ENCODE results near the gene BSN. TPM values are rescaled to one million over a fixed set of nuclear protein-coding genes. Genes with fewer than 3 reads are reported as not detected.

BSN gene
- total RNA-seq, 2 donors from 2014 or later: 1.3 to 6.6 TPM

DNA sequence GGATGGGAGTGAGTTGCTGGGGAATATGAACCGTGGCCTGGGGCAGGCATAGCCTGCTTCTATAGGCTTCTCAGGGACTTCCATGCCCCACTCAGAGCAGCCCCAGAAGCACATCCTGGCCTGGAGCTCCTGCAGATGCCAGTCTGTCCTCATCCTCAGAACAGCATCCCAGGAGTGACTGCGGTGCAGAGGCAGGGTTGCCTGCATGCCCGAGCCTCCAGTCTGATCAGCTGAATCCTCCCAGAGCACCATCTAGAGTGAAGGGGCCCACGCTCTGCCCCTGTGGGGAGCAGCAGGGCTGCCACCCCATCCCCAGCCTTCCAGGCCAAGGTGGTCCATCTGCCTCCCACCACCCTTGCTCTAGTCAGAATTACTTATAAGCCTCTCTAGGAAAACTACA is 75.2 kb downstream of the BSN start:
- no peaks in the 10 kb centered on the region for H3K4me1 ChIP-seq
- H3K27me3 ChIP-seq: no peaks in the 10 kb centered on the region
- H3K36me3 ChIP-seq (replicated peaks in 1 of 2; ENCODE audit: insufficient read depth in 1 of 2, low read depth in 2 of 2): no peaks in the 10 kb centered on the region
- DNase-seq: no peak
- ATAC-seq: no peak
- 84 to 100% methylated on average over 1 to 4 of the region's 4 CpGs for WGBS, 2 donors
- intact Hi-C loops (cut with DNase I): no loop called here
- no peak overlapping the region for H3K4me3 ChIP-seq
- H3K9me3 ChIP-seq: no peaks in the 10 kb centered on the region
- TF ChIP-seq, protein P1, sequence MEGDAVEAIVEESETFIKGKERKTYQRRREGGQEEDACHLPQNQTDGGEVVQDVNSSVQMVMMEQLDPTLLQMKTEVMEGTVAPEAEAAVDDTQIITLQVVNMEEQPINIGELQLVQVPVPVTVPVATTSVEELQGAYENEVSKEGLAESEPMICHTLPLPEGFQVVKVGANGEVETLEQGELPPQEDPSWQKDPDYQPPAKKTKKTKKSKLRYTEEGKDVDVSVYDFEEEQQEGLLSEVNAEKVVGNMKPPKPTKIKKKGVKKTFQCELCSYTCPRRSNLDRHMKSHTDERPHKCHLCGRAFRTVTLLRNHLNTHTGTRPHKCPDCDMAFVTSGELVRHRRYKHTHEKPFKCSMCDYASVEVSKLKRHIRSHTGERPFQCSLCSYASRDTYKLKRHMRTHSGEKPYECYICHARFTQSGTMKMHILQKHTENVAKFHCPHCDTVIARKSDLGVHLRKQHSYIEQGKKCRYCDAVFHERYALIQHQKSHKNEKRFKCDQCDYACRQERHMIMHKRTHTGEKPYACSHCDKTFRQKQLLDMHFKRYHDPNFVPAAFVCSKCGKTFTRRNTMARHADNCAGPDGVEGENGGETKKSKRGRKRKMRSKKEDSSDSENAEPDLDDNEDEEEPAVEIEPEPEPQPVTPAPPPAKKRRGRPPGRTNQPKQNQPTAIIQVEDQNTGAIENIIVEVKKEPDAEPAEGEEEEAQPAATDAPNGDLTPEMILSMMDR (IDR thresholded peaks at IDR 0.05): no peak
- no peak for TF ChIP-seq POLR2A (IDR thresholded peaks at IDR 0.05)
- H3K27ac ChIP-seq: no peak overlapping the region

DNA sequence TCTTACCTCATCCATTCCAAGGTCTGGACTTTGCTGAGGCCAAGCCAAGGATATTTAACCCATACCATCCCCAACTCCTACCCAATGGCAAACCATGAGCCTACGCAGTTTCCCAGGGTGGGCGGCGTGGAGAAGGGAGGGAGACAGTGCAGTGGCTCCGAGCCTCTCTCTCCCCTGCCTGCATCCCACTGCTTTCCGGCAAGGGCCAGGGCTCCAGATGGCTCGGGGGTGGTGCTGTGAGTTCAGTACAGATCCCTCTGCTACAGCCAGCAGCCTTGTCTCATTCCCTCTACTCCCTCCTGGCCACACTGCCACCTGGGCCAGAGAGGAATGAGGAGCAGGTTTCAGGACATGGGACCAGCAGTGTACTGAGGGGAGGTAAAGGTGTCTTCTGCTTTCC is 75.6 kb downstream of the BSN start:
- ATAC-seq: no peak
- TF ChIP-seq, protein P1 (IDR thresholded peaks at IDR 0.05): no peak
- TF ChIP-seq POLR2A (IDR thresholded peaks at IDR 0.05): no peak
- no peaks in the 10 kb centered on the region for H3K27me3 ChIP-seq
- H3K4me3 ChIP-seq: no peak overlapping the region
- no peak for DNase-seq
- intact Hi-C loops (cut with DNase I): no loop called here
- no peak overlapping the region for H3K27ac ChIP-seq
- whole genome bisulfite sequencing, 2 donors: 85 to 87% methylated on average over 6 of the region's 6 CpGs
- no peaks in the 10 kb centered on the region for H3K36me3 ChIP-seq (replicated peaks in 1 of 2; ENCODE audit: insufficient read depth in 1 of 2, low read depth in 2 of 2)
- H3K4me1 ChIP-seq: no peaks in the 10 kb centered on the region
- H3K9me3 ChIP-seq: no peaks in the 10 kb centered on the region

DNA sequence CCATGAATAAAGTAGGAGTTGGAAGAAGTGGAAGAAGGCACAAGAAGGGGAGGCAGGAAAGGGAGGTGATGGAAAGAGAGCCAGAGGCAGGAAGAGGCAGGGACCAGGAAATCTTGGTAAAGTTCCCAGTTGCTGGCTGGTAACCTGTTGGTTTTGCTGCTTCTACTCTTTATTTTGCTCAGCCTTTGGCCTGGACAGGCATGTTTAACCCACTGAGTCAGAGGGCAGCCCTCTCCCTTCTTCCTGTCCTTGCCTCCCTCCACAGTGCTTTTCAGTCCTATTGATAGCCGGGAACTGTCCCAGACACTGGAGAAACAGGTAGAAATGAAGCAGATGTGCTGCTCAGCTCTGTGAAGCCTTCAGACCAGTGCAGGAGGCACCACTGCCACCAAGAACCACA is 76.5 kb downstream of the BSN start:
- Histone ChIP-seq H3K27me3 (no peaks in the 10 kb centered on the region), H3K4me1 (no peaks in the 10 kb centered on the region), H3K36me3 (replicated peaks in 1 of 2; ENCODE audit: insufficient read depth in 1 of 2, low read depth in 2 of 2) (no peaks in the 10 kb centered on the region), H3K27ac (no peak overlapping the region), H3K9me3 (no peaks in the 10 kb centered on the region), H3K4me3 (no peak overlapping the region)
- TF ChIP-seq POLR2A (IDR thresholded peaks at IDR 0.05): no peak
- TF ChIP-seq, protein P1 (IDR thresholded peaks at IDR 0.05): no peak
- 89 to 95% methylated on average over 1 of the region's 1 CpG for WGBS, 2 donors
- no peak for DNase-seq
- intact Hi-C loops (cut with DNase I): no loop called here
- no peak for ATAC-seq

DNA sequence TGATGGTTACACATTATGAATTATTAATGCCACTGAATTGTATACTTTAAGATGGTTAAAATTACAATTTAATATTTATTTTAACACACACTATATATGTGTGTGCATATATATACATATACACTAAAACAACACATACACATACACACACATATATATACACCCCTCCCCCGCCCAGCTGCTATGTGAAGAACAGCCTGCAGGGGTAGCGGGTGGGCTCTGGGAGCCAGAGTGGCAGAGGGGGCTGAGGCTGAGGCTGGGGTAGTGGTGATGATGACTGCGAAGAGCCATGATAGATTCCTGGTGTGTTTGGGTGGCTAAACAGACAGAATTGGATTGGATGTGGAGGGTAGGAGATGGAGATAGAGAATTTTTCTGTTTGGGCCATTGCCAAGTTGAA is 80.5 kb downstream of the BSN start:
- intact Hi-C loops (cut with DNase I): no loop called here
- 70 to 81% methylated on average over 3 of the region's 3 CpGs for WGBS, 2 donors
- Histone ChIP-seq H3K36me3 (replicated peaks in 1 of 2; ENCODE audit: insufficient read depth in 1 of 2, low read depth in 2 of 2) (no peaks in the 10 kb centered on the region), H3K27ac (no peak overlapping the region), H3K27me3 (no peaks in the 10 kb centered on the region), H3K4me3 (no peak overlapping the region), H3K4me1 (no peaks in the 10 kb centered on the region), H3K9me3 (no peaks in the 10 kb centered on the region)
- DNase-seq: no peak
- ATAC-seq: no peak
- TF ChIP-seq POLR2A (IDR thresholded peaks at IDR 0.05): no peak
- TF ChIP-seq, protein P1 (IDR thresholded peaks at IDR 0.05): no peak

DNA sequence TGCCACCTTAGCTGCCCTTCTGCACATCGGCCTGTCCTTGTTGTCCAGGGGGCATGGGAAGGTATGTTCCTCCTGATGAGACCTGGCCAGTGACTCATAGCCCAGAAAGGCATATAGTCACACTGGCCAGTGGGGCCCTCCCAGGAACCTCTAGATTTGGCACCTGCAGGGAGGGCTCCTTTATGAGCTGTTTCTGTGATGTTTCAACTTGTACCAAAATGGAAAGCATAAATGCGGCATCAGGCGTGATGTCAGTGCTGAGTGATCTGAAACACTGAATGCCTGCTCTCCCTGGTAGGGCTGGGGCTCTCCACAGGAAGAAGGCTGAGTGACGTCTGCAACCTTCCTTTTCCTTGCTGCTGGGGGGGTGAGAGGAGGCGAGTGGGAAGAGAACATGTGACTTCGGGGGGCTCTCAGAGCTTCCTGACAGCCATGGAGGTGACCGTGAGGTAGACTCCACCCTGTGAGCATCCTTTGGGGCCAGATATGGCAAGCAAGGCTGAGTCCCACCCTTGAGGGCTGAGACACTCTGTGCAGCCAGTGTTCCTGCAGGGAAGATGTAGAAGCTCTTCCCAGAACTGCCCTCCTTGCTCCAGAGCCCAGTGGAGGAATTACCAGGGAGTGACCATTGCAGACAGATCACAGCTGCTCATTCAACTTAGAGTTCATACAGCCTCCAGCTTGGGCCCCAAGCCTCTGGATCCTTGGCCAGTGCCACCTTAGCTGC is 82.8 kb downstream of the BSN start:
- DNase-seq (no peak), ATAC-seq (no peak)
- intact Hi-C loops (cut with DNase I): no loop called here

More for the DNA sequence above, 82.8 kb downstream of the BSN start:
- TF ChIP-seq POLR2A (IDR thresholded peaks at IDR 0.05): no peak
- TF ChIP-seq, protein P1 (IDR thresholded peaks at IDR 0.05): no peak
- Histone ChIP-seq H3K36me3 (replicated peaks in 1 of 2; ENCODE audit: insufficient read depth in 1 of 2, low read depth in 2 of 2) (no peaks in the 10 kb centered on the region), H3K4me1 (no peaks in the 10 kb centered on the region), H3K4me3 (no peak overlapping the region), H3K27me3 (no peaks in the 10 kb centered on the region), H3K27ac (no peak overlapping the region), H3K9me3 (no peaks in the 10 kb centered on the region)
- 54 to 63% methylated on average over 6 to 7 of the region's 7 CpGs for WGBS, 2 donors

Measured in body of pancreas (tissue), 4 donors.